ENCODE data around the gene MYO7A. TPM values are rescaled to one million over a fixed set of nuclear protein-coding genes. Genes with fewer than 3 reads are reported as not detected.

The MYO7A gene
- total RNA-seq, 1 experiment from 2014 or later = 0.40 TPM

- DNase-seq (ENCODE audit: low read depth) = no peak
Observed at GRCh38 chr11:77146261-77147035, 18.4 kb downstream of the MYO7A start.

- no peak for DNase-seq (ENCODE audit: low read depth)
Observed at GRCh38 chr11:77147036-77147315, 18.9 kb downstream of the MYO7A start.

GRCh38 chr11:77147668-77148321 lies 19.7 kb downstream of the MYO7A start:
- peak; percentile 19 for DNase-seq (ENCODE audit: low read depth)

- no peak for DNase-seq (ENCODE audit: low read depth)
Observed at GRCh38 chr11:77148963-77149715, 21.1 kb downstream of the MYO7A start.

DNA sequence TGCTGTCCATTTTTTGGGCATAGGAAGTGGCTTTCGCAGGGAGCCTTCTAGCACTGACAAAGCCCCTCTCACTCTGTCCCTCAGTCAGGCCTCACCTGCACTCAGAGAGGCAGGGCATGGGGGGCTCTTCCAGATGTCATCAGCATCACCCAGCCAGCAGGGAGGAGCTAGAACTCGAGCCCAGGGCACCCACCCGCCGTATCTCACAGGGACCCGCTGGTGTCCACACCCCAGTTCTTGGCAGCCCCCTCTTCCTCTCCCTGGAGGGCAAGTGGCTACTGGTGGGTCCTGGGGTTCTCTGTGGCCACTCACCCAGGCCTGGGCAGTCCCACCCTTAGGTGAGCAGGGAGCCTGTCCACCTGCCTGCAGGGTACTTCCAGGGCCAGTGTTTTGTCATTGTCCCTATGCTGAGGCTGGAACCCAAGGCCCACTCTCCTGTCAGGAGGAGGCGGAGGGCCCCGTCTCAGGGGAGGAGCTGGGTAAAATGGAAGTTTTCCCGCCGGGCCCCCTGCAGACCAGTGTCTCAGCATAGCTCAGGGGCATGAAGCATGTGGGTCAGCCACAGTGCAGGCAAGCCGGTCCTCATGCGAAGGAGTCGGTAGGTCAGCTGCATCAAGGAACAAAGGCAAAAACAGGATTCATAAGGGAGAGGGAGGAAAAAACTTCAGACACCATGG lies 21.8 kb downstream of the MYO7A start:
- DNase-seq (ENCODE audit: low read depth) = no peak

DNA sequence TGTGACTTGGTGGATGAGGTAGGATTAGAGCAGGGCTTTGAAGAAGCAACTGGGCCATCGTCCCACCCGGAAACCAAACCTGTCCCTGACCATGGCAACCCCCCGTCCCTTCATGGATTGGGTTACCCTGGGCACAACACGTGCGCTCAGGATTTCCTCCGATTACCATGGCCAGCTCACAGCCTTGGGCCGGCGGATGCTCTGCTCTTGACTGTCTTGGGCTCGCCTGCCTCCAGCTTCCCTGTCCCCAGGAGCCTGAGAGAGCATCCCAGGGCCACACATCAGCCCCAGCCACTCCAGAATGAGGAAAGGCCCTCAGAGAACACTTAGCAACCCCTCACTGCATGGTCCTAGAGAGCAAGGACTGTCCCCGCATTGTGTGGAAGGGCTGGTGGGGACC lies 22.8 kb downstream of the MYO7A start:
- DNase-seq (ENCODE audit: low read depth) = no peak

DNA sequence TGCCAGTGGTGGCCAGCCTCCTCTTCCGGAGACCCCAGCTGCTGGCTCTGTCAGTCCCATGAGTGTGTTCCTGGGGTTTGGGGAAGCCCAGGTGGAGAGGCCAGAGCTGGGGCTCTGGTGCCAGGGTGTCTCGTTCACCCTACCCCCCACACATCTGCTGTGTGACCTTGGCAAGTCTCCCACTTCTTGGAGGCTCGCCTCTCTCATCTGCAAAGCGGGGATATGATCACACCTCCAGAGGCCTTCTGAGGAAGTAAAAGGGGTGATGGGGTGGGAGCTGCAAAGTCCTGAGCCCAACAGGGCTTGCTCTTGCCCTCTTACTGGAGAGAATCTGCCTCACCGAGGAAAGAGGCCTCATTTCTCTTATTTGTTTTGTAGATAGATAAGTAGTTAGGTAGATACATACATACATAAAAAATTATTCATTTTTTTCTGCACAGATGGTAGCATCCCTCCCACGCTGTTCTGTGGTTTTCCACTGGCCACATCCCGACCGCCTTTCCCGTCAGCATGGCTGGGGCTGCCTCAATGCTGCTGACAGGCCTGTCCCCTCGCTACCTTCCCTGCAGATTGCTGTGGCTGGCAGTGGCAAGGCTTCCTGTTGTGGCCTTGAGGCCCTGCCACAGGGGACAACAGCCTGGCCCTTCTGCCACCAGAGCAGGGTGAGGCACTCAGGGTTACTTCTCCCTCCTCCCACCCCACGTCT lies 23.9 kb downstream of the MYO7A start:
- DNase-seq (ENCODE audit: low read depth) = peak; percentile 35

- DNase-seq (ENCODE audit: low read depth) = no peak
Observed at GRCh38 chr11:77152846-77153245, 24.8 kb downstream of the MYO7A start.

- no peak for DNase-seq (ENCODE audit: low read depth)
Observed at GRCh38 chr11:77153276-77154185, 25.5 kb downstream of the MYO7A start.

GRCh38 chr11:77154381-77155081 lies 26.5 kb downstream of the MYO7A start:
- no peak for DNase-seq (ENCODE audit: low read depth)

DNA sequence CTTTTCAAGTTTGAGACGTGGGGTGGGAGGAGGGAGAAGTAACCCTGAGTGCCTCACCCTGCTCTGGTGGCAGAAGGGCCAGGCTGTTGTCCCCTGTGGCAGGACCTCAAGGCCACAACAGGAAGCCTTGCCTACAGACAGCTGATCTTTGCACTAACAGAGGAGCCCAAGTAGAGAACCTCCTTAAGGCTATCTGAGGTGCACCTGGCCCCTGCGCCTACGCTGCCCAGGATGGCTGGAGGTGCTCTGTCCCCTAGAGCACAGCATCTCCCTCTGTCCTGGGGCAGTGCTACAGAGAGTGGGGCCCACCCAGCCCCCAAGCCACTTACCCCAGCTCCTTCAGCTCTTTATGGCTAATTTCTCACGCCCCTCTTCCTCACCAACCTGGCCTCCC lies 27.0 kb downstream of the MYO7A start:
- no peak for DNase-seq (ENCODE audit: low read depth)

DNA sequence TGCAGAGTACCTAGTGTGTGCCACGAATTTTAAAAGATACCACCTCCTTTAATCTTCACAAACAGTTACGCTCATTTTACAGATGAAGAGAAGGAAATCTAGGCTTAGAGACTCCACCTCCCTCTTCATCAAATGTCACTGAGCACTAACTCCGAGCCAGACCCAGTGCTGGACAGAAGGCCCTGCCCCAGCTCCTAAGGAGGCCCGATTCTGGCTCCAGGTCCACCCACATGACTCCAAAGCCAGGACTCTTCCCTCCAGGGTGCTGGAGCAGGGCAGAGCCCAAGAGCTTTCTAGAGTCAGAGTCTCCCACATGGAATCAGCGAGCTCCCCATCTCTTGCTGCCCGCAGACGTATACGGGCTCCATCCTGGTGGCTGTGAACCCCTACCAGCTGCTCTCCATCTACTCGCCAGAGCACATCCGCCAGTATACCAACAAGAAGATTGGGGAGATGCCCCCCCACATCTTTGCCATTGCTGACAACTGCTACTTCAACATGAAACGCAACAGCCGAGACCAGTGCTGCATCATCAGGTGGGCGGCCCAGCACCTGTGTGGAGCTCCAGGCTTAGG lies 27.6 kb downstream of the MYO7A start:
- DNase-seq (ENCODE audit: low read depth) = no peak

DNA sequence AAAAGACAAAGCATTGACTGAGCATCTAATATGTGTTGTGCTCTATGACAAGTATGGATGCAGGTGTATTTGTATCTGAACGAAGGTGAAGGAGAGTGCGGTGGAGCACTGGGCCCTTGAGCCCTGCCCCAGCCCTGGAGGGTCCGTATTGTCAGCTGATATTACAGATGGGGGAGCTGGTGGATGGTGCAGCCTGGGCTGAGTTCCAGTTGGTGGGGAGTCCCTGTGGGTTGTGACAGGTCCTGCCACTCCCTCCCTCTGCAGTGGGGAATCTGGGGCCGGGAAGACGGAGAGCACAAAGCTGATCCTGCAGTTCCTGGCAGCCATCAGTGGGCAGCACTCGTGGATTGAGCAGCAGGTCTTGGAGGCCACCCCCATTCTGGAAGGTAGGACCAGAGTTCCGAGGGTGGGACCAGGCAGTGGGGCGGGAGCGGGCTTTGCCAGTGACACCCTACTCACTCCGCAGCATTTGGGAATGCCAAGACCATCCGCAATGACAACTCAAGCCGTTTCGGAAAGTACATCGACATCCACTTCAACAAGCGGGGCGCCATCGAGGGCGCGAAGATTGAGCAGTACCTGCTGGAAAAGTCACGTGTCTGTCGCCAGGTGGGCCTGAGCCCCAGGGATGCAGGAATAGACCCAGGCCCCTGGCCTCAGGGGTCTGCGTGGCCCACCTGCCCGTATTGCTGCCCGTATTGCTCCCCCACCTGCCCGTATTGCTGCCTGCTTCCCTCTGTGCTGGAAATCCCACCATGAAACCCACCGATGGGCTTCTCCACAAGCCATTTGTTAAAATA lies 28.6 kb downstream of the MYO7A start:
- no peak for DNase-seq (ENCODE audit: low read depth)

DNA sequence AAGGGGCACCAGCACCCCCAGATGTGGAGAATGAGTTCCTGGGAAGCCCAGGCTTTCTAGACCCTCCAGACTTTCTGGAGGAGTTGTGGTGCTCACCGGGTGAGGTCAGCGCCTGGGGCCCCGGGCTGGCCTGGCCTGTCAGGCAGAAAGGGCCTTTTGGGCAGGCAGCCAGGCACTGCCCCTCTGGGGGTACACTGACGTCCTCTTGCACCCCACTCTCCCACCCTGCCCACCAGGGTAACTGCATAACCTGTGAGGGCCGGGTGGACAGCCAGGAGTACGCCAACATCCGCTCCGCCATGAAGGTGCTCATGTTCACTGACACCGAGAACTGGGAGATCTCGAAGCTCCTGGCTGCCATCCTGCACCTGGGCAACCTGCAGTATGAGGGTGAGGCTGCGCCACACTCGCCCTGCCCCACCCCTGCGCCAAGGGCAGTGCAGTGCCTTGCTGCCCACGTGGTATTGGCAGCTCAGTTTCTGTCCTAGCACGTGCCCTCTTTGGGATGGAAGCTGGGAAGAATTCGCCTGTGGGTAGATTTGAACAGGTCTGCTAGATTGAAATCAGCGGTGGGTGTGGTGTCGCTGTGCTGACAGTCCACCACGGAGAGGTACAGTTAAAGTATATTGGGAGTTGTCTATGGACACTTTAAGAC lies 30.1 kb downstream of the MYO7A start:
- DNase-seq (ENCODE audit: low read depth) = no peak

DNA sequence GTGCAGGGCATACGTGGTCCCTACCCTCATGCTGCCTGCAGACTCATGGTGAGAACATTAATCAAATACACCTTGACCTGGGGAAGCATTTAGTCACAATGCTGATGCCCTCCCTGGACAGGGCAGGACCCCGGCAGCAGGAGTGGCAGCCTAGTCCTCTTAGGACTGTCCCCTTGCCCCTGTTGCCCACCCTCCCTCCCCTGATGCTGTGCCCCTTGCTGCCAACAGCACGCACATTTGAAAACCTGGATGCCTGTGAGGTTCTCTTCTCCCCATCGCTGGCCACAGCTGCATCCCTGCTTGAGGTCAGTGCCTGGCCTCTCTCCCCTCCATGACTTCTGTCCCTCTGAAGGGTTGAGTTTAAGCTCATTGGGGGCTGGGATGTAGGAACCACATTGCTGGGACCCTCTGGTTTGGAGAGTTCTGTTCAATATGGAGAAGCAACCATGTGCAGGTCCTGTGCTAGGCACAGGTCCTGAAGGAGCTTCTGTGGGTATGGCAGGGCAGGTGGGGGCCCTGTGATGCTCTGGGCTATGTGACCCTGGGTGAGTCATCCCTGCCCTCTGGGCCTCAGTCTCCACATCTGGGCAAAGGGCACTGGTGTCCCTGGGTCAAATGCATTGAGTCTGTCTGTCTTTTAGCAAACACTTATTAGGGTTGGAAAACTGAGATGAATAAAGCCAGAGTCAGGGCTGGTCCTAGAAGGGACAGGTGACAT lies 31.3 kb downstream of the MYO7A start:
- DNase-seq (ENCODE audit: low read depth) = no peak

GRCh38 chr11:77159937-77160495 lies 32.0 kb downstream of the MYO7A start:
- DNase-seq (ENCODE audit: low read depth) = no peak

DNA sequence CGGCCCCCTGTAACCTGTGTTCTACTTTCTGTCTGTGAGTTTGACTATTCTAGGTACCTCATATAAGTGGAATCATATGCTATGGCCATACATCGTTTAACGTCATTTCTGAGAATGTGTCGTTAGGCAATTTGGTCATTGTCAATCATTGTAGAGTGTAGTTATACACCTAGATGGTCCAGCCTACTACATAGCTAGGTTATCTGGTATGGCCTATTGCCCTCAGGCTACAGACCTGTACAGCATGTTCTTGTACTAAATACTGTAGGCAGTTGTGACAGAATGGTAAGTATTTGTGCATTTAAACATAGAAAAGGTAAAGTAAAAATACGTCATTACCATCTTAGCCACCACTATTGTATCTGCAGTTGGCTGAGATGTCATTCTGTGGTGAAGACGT lies 35.2 kb downstream of the MYO7A start:
- no peak for DNase-seq (ENCODE audit: low read depth)
